H1 (cell line): ENCODE data around the gene ZMIZ1.

Experiments
- ATF2 ChIP-seq: IDR thresholded peaks from 2 replicates; pipeline ENCODE4 v1.6.1; 2012; ENCODE audit warnings: low read length, inconsistent platforms
- CEBPB ChIP-seq: IDR thresholded peaks from 2 replicates; pipeline ENCODE4 v1.6.1; 2012; ENCODE audit warnings: low read depth, low read length
- CHD2 ChIP-seq: IDR thresholded peaks from 2 replicates; pipeline ENCODE4 v1.6.1; 2012; ENCODE audit warnings: low read length, improper control_type of control experiment
- CREB1 ChIP-seq: IDR thresholded peaks from 2 replicates; pipeline ENCODE4 v1.6.1; 2012; ENCODE audit warnings: inconsistent platforms
- EZH2 ChIP-seq: fragments of 200-600 bp; sonication (generic); IDR thresholded peaks from 2 replicates; pipeline ENCODE4 v1.7.1; 2012; ENCODE audit warnings: low read depth, mild to moderate bottlenecking, moderate library complexity, low read length, inconsistent platforms; ENCODE audit not compliant: severe bottlenecking
- FOSL1 ChIP-seq: IDR thresholded peaks from 2 replicates; pipeline ENCODE4 v1.6.1; 2011; ENCODE audit warnings: mild to moderate bottlenecking, low read depth, low read length, moderate library complexity; ENCODE audit not compliant: insufficient read depth
- GABPA ChIP-seq: IDR thresholded peaks from 2 replicates; pipeline ENCODE4 v1.6.1; 2011; ENCODE audit warnings: mild to moderate bottlenecking, low read length, moderate library complexity, borderline replicate concordance; ENCODE audit not compliant: insufficient read depth
- KDM1A ChIP-seq: fragments of 200-600, 300-600 bp; sonication (generic); IDR thresholded peaks from 2 replicates; pipeline ENCODE4 v1.7.1; 2016; ENCODE audit warnings: mild to moderate bottlenecking, low read length, borderline replicate concordance
- POLR2A ChIP-seq, 2 experiments: IDR thresholded peaks; 1 replicate in 1 of 2; 2 replicates in 1 of 2; pipeline ENCODE4 v1.6.1; 2011; ENCODE audit warnings: low read depth in 2 of 2, low read length in 2 of 2, mild to moderate bottlenecking in 2 of 2; ENCODE audit errors: control extremely low read depth in 1 of 2
- RAD21 ChIP-seq, 2 experiments: IDR thresholded peaks in 1 of 2; conservative IDR thresholded peaks in 1 of 2; 2 replicates each; pipeline ENCODE4 v1.6.1; 2011; ENCODE audit warnings: low read depth in 2 of 2, low read length in 2 of 2, improper control_type of control experiment in 1 of 2, inconsistent platforms in 1 of 2, mild to moderate bottlenecking in 1 of 2, moderate library complexity in 1 of 2
- RNF2 ChIP-seq: fragments of 200-900, 300-1000 bp; sonication (generic); IDR thresholded peaks from 2 replicates; pipeline ENCODE4 v1.7.1; 2016; ENCODE audit warnings: borderline replicate concordance, low read depth, mild to moderate bottlenecking, antibody characterized with exemption, low read length; ENCODE audit not compliant: poor library complexity, severe bottlenecking; ENCODE audit errors: missing control alignments
- SP1 ChIP-seq: IDR thresholded peaks from 2 replicates; pipeline ENCODE4 v1.6.1; 2011; ENCODE audit warnings: low read depth, low read length
- YY1 ChIP-seq: IDR thresholded peaks from 2 replicates; pipeline ENCODE4 v1.6.1; 2011; ENCODE audit warnings: low read depth, mild to moderate bottlenecking, low read length
- TF ChIP-seq, protein P1 (sequence below), 3 experiments: IDR thresholded peaks; 1 replicate in 2 of 3; 2 replicates in 1 of 3; pipeline versions ENCODE4 v1.5.1 to v1.6.1; 2011; ENCODE audit warnings: low read length in 3 of 3, mild to moderate bottlenecking in 3 of 3, inconsistent platforms in 2 of 3, low read depth in 1 of 3, moderate library complexity in 1 of 3; ENCODE audit not compliant: insufficient read depth in 1 of 3; ENCODE audit errors: control extremely low read depth in 1 of 3

GRCh38 chr10:79092292-79092896, 23.6 kb downstream of the ZMIZ1 start:
- TF ChIP-seq, protein P1, sequence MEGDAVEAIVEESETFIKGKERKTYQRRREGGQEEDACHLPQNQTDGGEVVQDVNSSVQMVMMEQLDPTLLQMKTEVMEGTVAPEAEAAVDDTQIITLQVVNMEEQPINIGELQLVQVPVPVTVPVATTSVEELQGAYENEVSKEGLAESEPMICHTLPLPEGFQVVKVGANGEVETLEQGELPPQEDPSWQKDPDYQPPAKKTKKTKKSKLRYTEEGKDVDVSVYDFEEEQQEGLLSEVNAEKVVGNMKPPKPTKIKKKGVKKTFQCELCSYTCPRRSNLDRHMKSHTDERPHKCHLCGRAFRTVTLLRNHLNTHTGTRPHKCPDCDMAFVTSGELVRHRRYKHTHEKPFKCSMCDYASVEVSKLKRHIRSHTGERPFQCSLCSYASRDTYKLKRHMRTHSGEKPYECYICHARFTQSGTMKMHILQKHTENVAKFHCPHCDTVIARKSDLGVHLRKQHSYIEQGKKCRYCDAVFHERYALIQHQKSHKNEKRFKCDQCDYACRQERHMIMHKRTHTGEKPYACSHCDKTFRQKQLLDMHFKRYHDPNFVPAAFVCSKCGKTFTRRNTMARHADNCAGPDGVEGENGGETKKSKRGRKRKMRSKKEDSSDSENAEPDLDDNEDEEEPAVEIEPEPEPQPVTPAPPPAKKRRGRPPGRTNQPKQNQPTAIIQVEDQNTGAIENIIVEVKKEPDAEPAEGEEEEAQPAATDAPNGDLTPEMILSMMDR (IDR thresholded peaks at IDR 0.05; ENCODE audit: control extremely low read depth in 1 of 3, insufficient read depth in 1 of 3, low read depth in 1 of 3, low read length in 3 of 3) = no peak
- TF ChIP-seq ATF2 = no peak
- no peak for TF ChIP-seq CHD2
- no peak for TF ChIP-seq RNF2
- TF ChIP-seq SP1 = no peak
- no peak for TF ChIP-seq POLR2A (IDR thresholded peaks at IDR 0.05; ENCODE audit: control extremely low read depth in 1 of 2, low read depth in 2 of 2, low read length in 2 of 2)
- no peak for TF ChIP-seq CREB1
- TF ChIP-seq GABPA = no peak
- TF ChIP-seq RAD21 (IDR thresholded peaks at IDR 0.05 in 1 of 2, conservative IDR thresholded peaks at IDR 0.05 in 1 of 2; ENCODE audit: low read depth in 2 of 2, low read length in 2 of 2) = no peak
- TF ChIP-seq KDM1A = no peak
- no peak for TF ChIP-seq EZH2
- no peak for TF ChIP-seq CEBPB
- no peak for TF ChIP-seq YY1
- TF ChIP-seq FOSL1 = no peak
